Activated CD4-positive, alpha-beta T cell treated with anti-CD3 and anti-CD28 coated beads for 4 hours (primary cell): Measurements from ENCODE around the gene ADD3.

Experiments
- DNase-seq, 2 donors: peaks; one replicate each; pipeline ENCODE4 v3.0.0-alpha.2; 2020

ADD3 gene

GRCh38 chr10:110007701-110008517, at the start of gene ADD3:
TSS of gene ADD3 (plus strand) at chr10:110007984. CDS start at chr10:110100654, 92,670 bp downstream.
- DNase-seq: peak; percentile 90 to 94

- no peak for DNase-seq
These were observed 49.7 kb upstream of the ADD3 start for GRCh38 chr10:109958059-109958458.

- DNase-seq: no peak
These were observed 48.3 kb upstream of the ADD3 start for GRCh38 chr10:109959259-109960145.

GRCh38 chr10:109960682-109961081, 47.1 kb upstream of the ADD3 start:
- no peak for DNase-seq

GRCh38 chr10:109961174-109962001, 46.4 kb upstream of the ADD3 start:
- no peak for DNase-seq

GRCh38 chr10:109962247-109962646, 45.5 kb upstream of the ADD3 start:
- DNase-seq: no peak

GRCh38 chr10:109963439-109963838, 44.3 kb upstream of the ADD3 start:
- DNase-seq: no peak

GRCh38 chr10:109964318-109964717, 43.5 kb upstream of the ADD3 start:
- no peak for DNase-seq

GRCh38 chr10:109966961-109967738, 40.6 kb upstream of the ADD3 start:
- DNase-seq: no peak

GRCh38 chr10:109967739-109968088, 40.1 kb upstream of the ADD3 start:
- DNase-seq: no peak

GRCh38 chr10:109968953-109969759, 38.6 kb upstream of the ADD3 start:
- DNase-seq: no peak

GRCh38 chr10:109969760-109970346, 37.9 kb upstream of the ADD3 start:
- no peak for DNase-seq

GRCh38 chr10:109971634-109972033, 36.1 kb upstream of the ADD3 start:
- no peak for DNase-seq

GRCh38 chr10:109972372-109973001, 35.3 kb upstream of the ADD3 start:
- DNase-seq: no peak

- DNase-seq: no peak
These were observed 34.4 kb upstream of the ADD3 start for GRCh38 chr10:109973326-109973829.

GRCh38 chr10:109974504-109975191, 33.1 kb upstream of the ADD3 start:
- no peak for DNase-seq

- no peak for DNase-seq
These were observed 32.3 kb upstream of the ADD3 start for GRCh38 chr10:109975244-109976190.

GRCh38 chr10:109976681-109977080, 31.1 kb upstream of the ADD3 start:
- DNase-seq: no peak
